Muscle layer of colon (tissue), 2 donors: ENCODE results near the gene C16orf54.
"Not testable (repeated sequence)": the region's sequence is repeated elsewhere in the genome, so short reads cannot be mapped to it uniquely, and the experiment has no call there.

Experiments
- H3K27ac ChIP-seq: one replicate; pipeline ENCODE4 v1.7.0; 2013; ENCODE audit warnings: low read depth, mild to moderate bottlenecking, low read length, moderate library complexity
- H3K27me3 ChIP-seq, 2 donors: one replicate each; pipeline ENCODE4 v1.7.0; 2013; ENCODE audit warnings: low read length in 2 of 2, mild to moderate bottlenecking in 2 of 2; ENCODE audit not compliant: insufficient read depth in 2 of 2, control insufficient read depth in 1 of 2
- H3K36me3 ChIP-seq: one replicate; pipeline ENCODE4 v1.7.0; 2013; ENCODE audit warnings: mild to moderate bottlenecking, low read length; ENCODE audit not compliant: insufficient read depth
- H3K4me1 ChIP-seq: one replicate; pipeline ENCODE4 v1.7.0; 2013; ENCODE audit warnings: mild to moderate bottlenecking, low read length; ENCODE audit not compliant: insufficient read depth
- H3K4me3 ChIP-seq, 2 donors: one replicate each; pipeline ENCODE4 v1.7.0; 2013; ENCODE audit warnings: low read length in 2 of 2, low read depth in 1 of 2, mild to moderate bottlenecking in 1 of 2, moderate library complexity in 1 of 2
- H3K9ac ChIP-seq: one replicate; pipeline ENCODE4 v1.7.0; 2013; ENCODE audit warnings: low read length
- H3K9me3 ChIP-seq: one replicate; pipeline ENCODE4 v1.7.0; 2013; ENCODE audit warnings: mild to moderate bottlenecking, low read length
- donor health status: abdominal sarcoma.
- donor health status: Adenocarcinoma of cecum.

The C16orf54 gene

GRCh38 chr16:29699324-29700219, 46.2 kb downstream of the C16orf54 start:
- H3K4me1 ChIP-seq, result no peaks in the 10 kb centered on the region
- no peak overlapping the region for H3K27ac ChIP-seq
- H3K4me3 ChIP-seq, result no peak overlapping the region
- no peaks in the 10 kb centered on the region for H3K9me3 ChIP-seq
- H3K9ac ChIP-seq, result no peak overlapping the region
- no peaks in the 10 kb centered on the region for H3K27me3 ChIP-seq
- no peaks in the 10 kb centered on the region for H3K36me3 ChIP-seq

GRCh38 chr16:29698484-29699323, 47.1 kb downstream of the C16orf54 start:
- Histone ChIP-seq H3K27ac (no peak overlapping the region), H3K9ac (no peak overlapping the region), H3K9me3 (no peaks in the 10 kb centered on the region), H3K4me3 (no peak overlapping the region), H3K27me3 (no peaks in the 10 kb centered on the region), H3K36me3 (no peaks in the 10 kb centered on the region), H3K4me1 (no peaks in the 10 kb centered on the region)

DNA sequence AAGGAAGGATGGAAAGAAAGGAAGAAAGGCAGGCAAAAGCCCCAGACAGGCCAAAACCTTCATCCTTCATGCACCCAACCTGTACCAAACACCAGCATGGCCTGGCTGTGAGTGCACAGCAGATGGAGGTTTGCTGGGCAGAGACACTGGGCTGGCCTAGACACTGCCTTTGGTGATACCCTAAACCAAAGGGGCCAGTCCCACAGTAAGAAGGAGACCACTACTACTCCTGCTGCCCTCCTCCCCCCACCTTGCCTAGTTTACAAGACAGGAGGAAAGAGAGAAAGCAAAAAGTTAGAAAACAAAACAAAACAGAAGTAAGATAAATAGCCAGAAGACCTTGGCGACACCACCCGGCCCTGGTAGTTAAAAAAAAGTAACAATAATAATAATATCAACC, 47.7 kb downstream of the C16orf54 start:
- Histone ChIP-seq H3K36me3 (no peaks in the 10 kb centered on the region), H3K27ac (no peak overlapping the region), H3K9ac (no peak overlapping the region), H3K27me3 (no peaks in the 10 kb centered on the region), H3K9me3 (no peaks in the 10 kb centered on the region), H3K4me3 (no peak overlapping the region), H3K4me1 (no peaks in the 10 kb centered on the region)

- Histone ChIP-seq H3K9me3 (no peaks in the 10 kb centered on the region), H3K4me3 (no peak overlapping the region), H3K9ac (no peak overlapping the region), H3K27ac (no peak overlapping the region), H3K4me1 (no peaks in the 10 kb centered on the region), H3K36me3 (no peaks in the 10 kb centered on the region), H3K27me3 (no peaks in the 10 kb centered on the region)
These were observed 48.4 kb downstream of the C16orf54 start for GRCh38 chr16:29697391-29697790.

DNA sequence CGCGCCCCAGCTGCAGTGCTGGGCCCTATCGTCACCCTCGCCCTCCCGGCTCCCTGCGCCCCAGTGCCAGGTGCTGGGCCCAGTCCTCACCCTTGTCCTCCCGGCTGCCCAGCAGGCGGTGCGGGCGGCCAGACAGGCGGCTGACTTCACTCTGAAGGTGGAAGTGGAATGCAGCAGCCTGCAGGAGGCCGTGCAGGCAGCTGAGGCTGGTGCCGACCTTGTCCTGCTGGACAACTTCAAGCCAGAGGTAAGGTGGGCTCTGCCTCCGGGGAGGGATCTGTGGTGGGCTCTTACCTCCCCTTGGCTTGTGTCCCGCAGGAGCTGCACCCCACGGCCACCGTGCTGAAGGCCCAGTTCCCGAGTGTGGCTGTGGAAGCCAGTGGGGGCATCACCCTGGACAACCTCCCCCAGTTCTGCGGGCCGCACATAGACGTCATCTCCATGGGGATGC, 48.9 kb downstream of the C16orf54 start:
- H3K4me1 ChIP-seq, result no peaks in the 10 kb centered on the region
- no peaks in the 10 kb centered on the region for H3K9me3 ChIP-seq
- H3K36me3 ChIP-seq, result no peaks in the 10 kb centered on the region
- H3K27me3 ChIP-seq, result no peaks in the 10 kb centered on the region
- H3K27ac ChIP-seq, result no peak overlapping the region
- H3K9ac ChIP-seq, result no peak overlapping the region
- H3K4me3 ChIP-seq, result no peak overlapping the region

GRCh38 chr16:29695675-29696074, 50.1 kb downstream of the C16orf54 start:
- H3K9me3 ChIP-seq, H3K27me3 ChIP-seq, H3K4me3 ChIP-seq, H3K9ac ChIP-seq, H3K36me3 ChIP-seq, H3K27ac ChIP-seq, H3K4me1 ChIP-seq: not testable (repeated sequence)

GRCh38 chr16:29694384-29695195, 51.2 kb downstream of the C16orf54 start:
- Histone ChIP-seq H3K9ac (no peak overlapping the region), H3K27ac (no peak overlapping the region), H3K36me3 (no peaks in the 10 kb centered on the region), H3K27me3 (no peaks in the 10 kb centered on the region), H3K4me1 (no peaks in the 10 kb centered on the region), H3K9me3 (no peaks in the 10 kb centered on the region), H3K4me3 (no peak overlapping the region)

DNA sequence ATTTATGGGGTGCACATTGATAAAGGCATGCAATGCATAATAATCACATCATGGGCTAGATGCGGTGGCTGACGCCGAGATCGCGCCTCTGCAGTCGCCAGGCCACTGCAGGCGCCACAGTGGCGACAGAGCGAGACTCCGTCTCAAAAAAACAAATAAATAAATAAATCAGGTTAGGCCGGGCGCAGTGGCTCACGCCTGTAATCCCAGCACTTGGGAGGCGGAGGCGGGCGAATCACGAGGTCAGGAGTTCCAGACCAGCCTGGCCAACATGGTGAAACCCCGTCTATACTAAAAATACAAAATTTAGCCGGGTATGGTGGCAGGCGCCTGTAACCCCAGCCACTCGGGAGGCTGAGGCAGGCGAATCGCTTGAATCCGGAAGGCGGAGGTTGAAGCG, 53.2 kb downstream of the C16orf54 start:
- H3K36me3 ChIP-seq, H3K27me3 ChIP-seq, H3K9ac ChIP-seq, H3K4me3 ChIP-seq, H3K9me3 ChIP-seq, H3K27ac ChIP-seq, H3K4me1 ChIP-seq: not testable (repeated sequence)
